IPS-18c (cell line): ENCODE measurements around the gene ADGRA1.

Source experiments
- H3K4me3 ChIP-seq: 2 replicates; pipeline ENCODE4 v1.7.0; 2013; ENCODE audit warnings: low read depth, mild to moderate bottlenecking, low read length, moderate library complexity; ENCODE audit not compliant: insufficient read depth
- H3K9me3 ChIP-seq: one replicate; pipeline ENCODE4 v1.6.1; 2013; ENCODE audit warnings: mild to moderate bottlenecking, low read length, moderate library complexity; ENCODE audit not compliant: control insufficient read depth, insufficient read depth

ADGRA1 gene

GRCh38 chr10:133086247-133086646 is 1.5 kb upstream of the ADGRA1 start:
- no peaks in the 10 kb centered on the region for H3K9me3 ChIP-seq
- H3K4me3 ChIP-seq, result no peak overlapping the region

- Histone ChIP-seq H3K9me3 (no peaks in the 10 kb centered on the region), H3K4me3 (peak overlapping the region; percentile 50; the same call in 1 of the 2 replicates)
Observed at GRCh38 chr10:133087045-133087678, 562 bp upstream of the ADGRA1 start.

- Histone ChIP-seq H3K9me3 (no peaks in the 10 kb centered on the region), H3K4me3 (peak overlapping the region; percentile 50)
Observed at GRCh38 chr10:133088179-133088955, 643 bp downstream of the ADGRA1 start.

- Histone ChIP-seq H3K4me3 (no peak overlapping the region; the same call in 1 of the 2 replicates), H3K9me3 (no peaks in the 10 kb centered on the region)
Observed at GRCh38 chr10:133088956-133089800, 1.5 kb downstream of the ADGRA1 start.

- H3K4me3 ChIP-seq, result no peak overlapping the region
- no peaks in the 10 kb centered on the region for H3K9me3 ChIP-seq
Observed at GRCh38 chr10:133090101-133090500, 2.4 kb downstream of the ADGRA1 start.

GRCh38 chr10:133090654-133091053 is 2.9 kb downstream of the ADGRA1 start:
- no peaks in the 10 kb centered on the region for H3K9me3 ChIP-seq
- H3K4me3 ChIP-seq, result no peak overlapping the region

- no peak overlapping the region for H3K4me3 ChIP-seq
- no peaks in the 10 kb centered on the region for H3K9me3 ChIP-seq
Observed at GRCh38 chr10:133091316-133091715, 3.6 kb downstream of the ADGRA1 start.

- Histone ChIP-seq H3K9me3 (no peaks in the 10 kb centered on the region), H3K4me3 (no peak overlapping the region)
Observed at GRCh38 chr10:133093291-133093690, 5.6 kb downstream of the ADGRA1 start.

GRCh38 chr10:133094286-133094685 is 6.6 kb downstream of the ADGRA1 start:
- Histone ChIP-seq H3K4me3 (no peak overlapping the region), H3K9me3 (no peaks in the 10 kb centered on the region)

- Histone ChIP-seq H3K4me3 (no peak overlapping the region), H3K9me3 (no peaks in the 10 kb centered on the region)
Observed at GRCh38 chr10:133094866-133095265, 7.1 kb downstream of the ADGRA1 start.

- H3K4me3 ChIP-seq, result no peak overlapping the region
- no peaks in the 10 kb centered on the region for H3K9me3 ChIP-seq
Observed at GRCh38 chr10:133095586-133095985, 7.9 kb downstream of the ADGRA1 start.

GRCh38 chr10:133096616-133097269 is 9.0 kb downstream of the ADGRA1 start:
- Histone ChIP-seq H3K9me3 (peaks cover 2% of the 10 kb centered on the region), H3K4me3 (no peak overlapping the region)

- H3K4me3 ChIP-seq, result no peak overlapping the region
- H3K9me3 ChIP-seq, result peaks cover 2% of the 10 kb centered on the region
Observed at GRCh38 chr10:133097418-133097817, 9.7 kb downstream of the ADGRA1 start.

GRCh38 chr10:133097961-133098360 is 10.2 kb downstream of the ADGRA1 start:
- peaks cover 2% of the 10 kb centered on the region for H3K9me3 ChIP-seq
- H3K4me3 ChIP-seq, result no peak overlapping the region

GRCh38 chr10:133098426-133099124 is 10.9 kb downstream of the ADGRA1 start:
- peaks cover 2% of the 10 kb centered on the region for H3K9me3 ChIP-seq
- no peak overlapping the region for H3K4me3 ChIP-seq

- Histone ChIP-seq H3K9me3 (peaks cover 2% of the 10 kb centered on the region), H3K4me3 (no peak overlapping the region)
Observed at GRCh38 chr10:133099571-133099970, 11.8 kb downstream of the ADGRA1 start.

GRCh38 chr10:133100186-133100585 is 12.5 kb downstream of the ADGRA1 start:
- H3K9me3 ChIP-seq, result peaks cover 2% of the 10 kb centered on the region
- no peak overlapping the region for H3K4me3 ChIP-seq
